Activated T-helper 1 cell treated with anti-CD3 and anti-CD28 coated beads, Interleukin-12 subunit alpha, Interleukin-12 subunit beta, Interleukin-2, Interleukin-4 antibody, amounts not matched to agents 30 ng/mL and 10 ng/mL and 1 ng/mL, durations not matched to agents 14 hours and 24 hours and 36 hours (primary cell): ENCODE data around the gene UPK1B. TPM values are rescaled to one million over a fixed set of nuclear protein-coding genes. Genes with fewer than 3 reads are reported as not detected.

Experiments
- DNase-seq: peaks from one replicate; pipeline ENCODE4 v3.0.0; 2021; ENCODE audit warnings: low spot score
- H3K27ac Mint-ChIP-seq: one replicate; pipeline ENCODE4 v1.8.0; 2021; ENCODE audit warnings: mild to moderate bottlenecking, mixed read lengths
- H3K27me3 Mint-ChIP-seq: one replicate; pipeline ENCODE4 v1.8.0; 2022; ENCODE audit warnings: mild to moderate bottlenecking, moderate library complexity, mixed read lengths; ENCODE audit not compliant: insufficient read depth
- H3K36me3 Mint-ChIP-seq: one replicate; pipeline ENCODE4 v1.8.0; 2021; ENCODE audit warnings: low read depth, mixed read lengths
- H3K4me1 Mint-ChIP-seq: one replicate; pipeline ENCODE4 v1.8.0; 2021; ENCODE audit warnings: low read depth, mixed read lengths
- H3K4me3 Mint-ChIP-seq: one replicate; pipeline ENCODE4 v1.8.0; 2021; ENCODE audit warnings: mild to moderate bottlenecking, moderate library complexity, mixed read lengths
- H3K9me3 Mint-ChIP-seq: one replicate; pipeline ENCODE4 v1.8.0; 2021; ENCODE audit warnings: mixed read lengths
- intact Hi-C: fragments of 100-400 bp; cut with micrococcal nuclease; formaldehyde crosslinking; loops from one replicate; pipeline ENCODE4 v1.15.1; 2024
- total RNA-seq: library from RNA; stranded (reverse); gene quantifications from 2 replicates; pipeline ENCODE4 v1.2.3, GENCODE V29; 2022

UPK1B gene
- total RNA-seq, 1 donor from 2014 or later = not detected

- Mint-ChIP-seq H3K36me3 (no peaks in the 10 kb centered on the region), H3K4me3 (no peak overlapping the region), H3K4me1 (no peaks in the 10 kb centered on the region), H3K27ac (no peak overlapping the region), H3K27me3 (no peaks in the 10 kb centered on the region), H3K9me3 (no peaks in the 10 kb centered on the region)
- DNase-seq = no peak
- intact Hi-C loops = no loop called here
Measured at GRCh38 chr3:119184796-119185570, 11.6 kb downstream of the UPK1B start.

DNA sequence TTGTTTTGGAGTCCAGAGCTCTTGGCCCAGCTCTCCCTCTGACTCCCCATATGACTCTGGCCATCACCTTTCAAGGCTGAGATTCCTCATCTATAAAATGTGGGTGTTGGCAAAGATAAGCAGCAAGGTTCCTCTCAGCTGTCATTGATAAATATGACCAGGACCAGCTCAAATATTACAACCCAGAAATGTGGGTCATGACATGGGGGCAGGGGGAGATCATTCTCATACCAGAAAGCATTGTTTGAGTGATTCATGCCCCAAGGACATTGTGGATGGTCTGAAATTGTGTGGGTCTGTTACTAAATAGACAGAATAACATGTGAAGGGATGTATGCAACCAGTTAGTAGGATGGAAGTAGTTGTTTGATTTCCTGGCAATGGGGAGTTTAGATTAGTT lies 13.9 kb downstream of the UPK1B start:
- Mint-ChIP-seq H3K27me3 (no peaks in the 10 kb centered on the region), H3K27ac (no peak overlapping the region), H3K4me3 (no peak overlapping the region), H3K36me3 (no peaks in the 10 kb centered on the region), H3K4me1 (no peaks in the 10 kb centered on the region), H3K9me3 (no peaks in the 10 kb centered on the region)
- intact Hi-C loops = no loop called here
- DNase-seq = no peak

- Mint-ChIP-seq H3K4me3 (no peak overlapping the region), H3K27me3 (peaks cover 3% of the 10 kb centered on the region), H3K36me3 (no peaks in the 10 kb centered on the region), H3K27ac (no peak overlapping the region), H3K9me3 (no peaks in the 10 kb centered on the region), H3K4me1 (no peaks in the 10 kb centered on the region)
- no peak for DNase-seq
- intact Hi-C loops = no loop called here
Measured at GRCh38 chr3:119191800-119192199, 18.4 kb downstream of the UPK1B start.

DNA sequence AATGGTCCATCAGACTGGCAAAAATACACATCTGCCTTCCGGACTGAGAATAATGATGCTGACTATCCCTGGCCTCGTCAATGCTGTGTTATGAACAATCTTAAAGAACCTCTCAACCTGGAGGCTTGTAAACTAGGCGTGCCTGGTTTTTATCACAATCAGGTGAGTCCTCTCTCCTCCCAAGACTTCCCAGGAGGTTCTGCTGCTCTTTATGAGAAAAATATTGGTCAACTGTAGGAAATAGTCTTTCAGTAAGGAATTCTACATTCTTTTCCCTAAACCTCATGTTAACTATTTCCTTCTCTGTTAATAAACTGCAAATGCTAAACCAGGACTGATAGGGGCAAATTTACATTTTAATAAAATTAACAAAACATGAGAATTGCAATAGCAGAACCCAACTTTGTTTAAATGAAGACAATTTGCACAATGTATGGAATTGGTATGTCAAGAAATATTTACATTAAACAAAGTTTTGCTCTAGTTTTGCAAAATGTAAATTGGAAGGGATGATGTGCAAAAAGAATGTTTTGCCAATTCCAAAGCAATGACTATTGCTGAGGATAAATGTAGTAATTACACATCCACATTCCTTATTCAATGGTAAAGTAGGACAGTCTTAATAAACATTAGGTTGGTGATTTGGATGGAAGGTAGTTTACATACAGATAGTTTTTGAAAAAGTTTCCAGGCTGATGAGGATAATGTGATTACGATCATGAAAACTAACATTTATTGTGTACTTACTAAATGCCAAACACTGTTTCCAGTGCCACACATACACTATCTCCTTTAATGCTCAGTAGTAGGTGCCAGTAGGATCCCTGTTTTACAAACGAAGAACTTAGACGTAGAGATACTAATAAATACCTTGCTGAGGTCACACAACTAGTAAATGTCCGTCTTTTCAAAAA lies 21.1 kb downstream of the UPK1B start:
- Mint-ChIP-seq H3K36me3 (peaks cover 2% of the 10 kb centered on the region), H3K4me1 (no peaks in the 10 kb centered on the region), H3K4me3 (no peak overlapping the region), H3K27me3 (peaks cover 6% of the 10 kb centered on the region), H3K9me3 (no peaks in the 10 kb centered on the region), H3K27ac (no peak overlapping the region)
- no peak for DNase-seq
- intact Hi-C loops = no loop called here

- intact Hi-C loops = no loop called here
- Mint-ChIP-seq H3K27me3 (peaks cover 6% of the 10 kb centered on the region), H3K4me1 (no peaks in the 10 kb centered on the region)
Measured at GRCh38 chr3:119195151-119195476, 21.7 kb downstream of the UPK1B start.

GRCh38 chr3:119195911-119196310 lies 22.5 kb downstream of the UPK1B start:
- H3K36me3 Mint-ChIP-seq = peaks cover 2% of the 10 kb centered on the region
- no peaks in the 10 kb centered on the region for H3K4me1 Mint-ChIP-seq
- no peak for DNase-seq
- no peak overlapping the region for H3K4me3 Mint-ChIP-seq
- peaks cover 6% of the 10 kb centered on the region for H3K27me3 Mint-ChIP-seq
- no peaks in the 10 kb centered on the region for H3K9me3 Mint-ChIP-seq
- H3K27ac Mint-ChIP-seq = no peak overlapping the region
- intact Hi-C loops = no loop called here

More at GRCh38 chr3:119195151-119195476, 21.7 kb downstream of the UPK1B start:
- Mint-ChIP-seq H3K9me3 (no peaks in the 10 kb centered on the region), H3K36me3 (peaks cover 2% of the 10 kb centered on the region), H3K27ac (no peak overlapping the region), H3K4me3 (no peak overlapping the region)
- DNase-seq = no peak

DNA sequence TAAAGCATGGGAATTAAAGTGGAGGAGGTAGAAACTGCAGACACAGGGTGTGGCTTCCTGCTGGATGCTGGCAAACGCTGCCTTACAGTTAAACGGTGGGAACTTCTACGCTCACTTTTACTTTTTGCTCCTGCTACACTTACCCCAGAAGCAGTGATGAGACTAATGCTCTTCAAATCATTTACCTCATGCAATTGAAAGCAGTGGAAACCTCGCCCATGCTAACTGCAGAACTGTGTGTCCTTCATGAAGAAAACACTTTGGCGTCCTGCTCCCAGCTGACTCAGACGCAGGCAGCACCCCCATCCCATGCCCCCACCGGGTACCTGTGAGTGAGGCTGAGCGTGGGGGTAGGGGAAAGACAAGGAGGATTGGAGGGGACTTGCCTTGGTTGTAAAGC lies 31.8 kb downstream of the UPK1B start:
- Mint-ChIP-seq H3K4me1 (peaks cover 23% of the 10 kb centered on the region), H3K27me3 (no peaks in the 10 kb centered on the region), H3K4me3 (no peak overlapping the region), H3K9me3 (no peaks in the 10 kb centered on the region), H3K27ac (no peak overlapping the region), H3K36me3 (peaks cover 14% of the 10 kb centered on the region)
- no peak for DNase-seq
- intact Hi-C loops = no loop called here

DNA sequence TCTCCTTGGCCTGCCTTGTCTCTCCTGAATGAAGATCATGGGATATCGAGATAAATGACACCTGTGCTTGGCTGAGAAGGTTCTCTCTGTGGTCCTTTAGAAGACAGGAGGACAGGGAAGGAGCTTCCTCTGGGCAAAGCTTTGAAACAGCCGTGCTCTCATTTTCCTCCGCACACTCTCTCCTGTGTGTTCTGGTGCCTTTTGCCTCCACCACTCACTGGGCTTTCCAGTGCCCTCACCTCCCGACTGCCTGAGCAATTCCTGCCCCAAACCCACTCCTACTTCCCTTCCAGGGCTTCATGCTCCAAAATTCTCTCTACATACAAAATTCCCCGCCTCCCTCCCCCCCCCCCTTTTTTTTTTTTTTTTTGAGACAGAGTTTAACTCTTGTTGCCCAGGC lies 32.3 kb downstream of the UPK1B start:
- H3K27ac Mint-ChIP-seq = no peak overlapping the region
- peaks cover 23% of the 10 kb centered on the region for H3K4me1 Mint-ChIP-seq
- no peak overlapping the region for H3K4me3 Mint-ChIP-seq
- no peak for DNase-seq
- intact Hi-C loops = no loop called here
- H3K9me3 Mint-ChIP-seq = no peaks in the 10 kb centered on the region
- H3K36me3 Mint-ChIP-seq = peaks cover 18% of the 10 kb centered on the region
- H3K27me3 Mint-ChIP-seq = no peaks in the 10 kb centered on the region

DNA sequence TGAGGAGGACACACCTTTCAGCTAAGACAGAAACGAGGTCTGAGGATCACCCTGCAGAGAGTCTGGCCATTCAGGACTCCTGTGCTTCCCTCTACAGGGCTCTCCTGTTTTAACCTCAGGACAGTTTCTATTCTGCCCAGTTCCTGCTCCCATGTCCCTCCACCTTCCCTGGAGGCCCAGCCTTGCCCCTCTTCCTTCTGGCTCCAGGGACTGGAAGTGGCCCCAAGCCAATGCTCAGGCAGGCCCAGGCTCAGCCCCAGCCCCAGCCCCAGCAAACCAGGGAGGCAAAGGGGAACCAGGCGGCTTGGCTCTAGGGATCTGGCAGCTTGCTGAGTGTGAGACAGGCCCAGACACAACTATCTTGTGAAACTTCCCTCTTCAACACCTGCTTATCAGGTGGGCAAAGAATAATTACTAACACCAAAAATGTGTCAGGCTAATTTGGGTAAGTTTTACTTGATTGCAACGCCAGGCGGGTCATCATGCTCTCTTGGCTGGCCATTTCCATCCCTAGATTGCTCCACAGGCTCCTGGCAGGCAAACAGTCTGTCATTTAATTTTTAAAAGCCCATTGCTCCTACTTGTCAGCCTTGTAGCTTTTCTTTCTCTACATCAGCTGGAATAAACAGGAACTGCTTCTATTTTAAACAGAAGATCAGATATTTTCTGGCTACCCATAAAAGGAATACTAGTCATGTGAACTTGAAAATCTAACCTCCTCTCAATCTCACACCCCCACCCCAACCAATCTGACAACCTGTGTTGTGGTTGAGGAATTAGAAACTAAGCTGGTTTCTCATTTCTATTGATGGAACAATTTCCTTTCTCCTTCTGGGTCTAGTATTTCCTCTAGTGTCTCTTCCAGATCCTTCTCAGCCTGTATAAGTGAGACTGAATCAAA lies 33.5 kb downstream of the UPK1B start:
- intact Hi-C loops = no loop called here
- DNase-seq = no peak
- Mint-ChIP-seq H3K36me3 (peaks cover 23% of the 10 kb centered on the region), H3K27ac (no peak overlapping the region), H3K9me3 (no peaks in the 10 kb centered on the region), H3K4me3 (no peak overlapping the region), H3K27me3 (no peaks in the 10 kb centered on the region), H3K4me1 (peaks cover 23% of the 10 kb centered on the region)

- H3K36me3 Mint-ChIP-seq = peaks cover 28% of the 10 kb centered on the region
- H3K9me3 Mint-ChIP-seq = no peaks in the 10 kb centered on the region
- H3K27me3 Mint-ChIP-seq = no peaks in the 10 kb centered on the region
- no peak overlapping the region for H3K4me3 Mint-ChIP-seq
- peaks cover 23% of the 10 kb centered on the region for H3K4me1 Mint-ChIP-seq
- DNase-seq = no peak
- peak overlapping the region; percentile 7 for H3K27ac Mint-ChIP-seq
- intact Hi-C loops = no loop called here
Measured at GRCh38 chr3:119207512-119207875, 34.1 kb downstream of the UPK1B start.

DNA sequence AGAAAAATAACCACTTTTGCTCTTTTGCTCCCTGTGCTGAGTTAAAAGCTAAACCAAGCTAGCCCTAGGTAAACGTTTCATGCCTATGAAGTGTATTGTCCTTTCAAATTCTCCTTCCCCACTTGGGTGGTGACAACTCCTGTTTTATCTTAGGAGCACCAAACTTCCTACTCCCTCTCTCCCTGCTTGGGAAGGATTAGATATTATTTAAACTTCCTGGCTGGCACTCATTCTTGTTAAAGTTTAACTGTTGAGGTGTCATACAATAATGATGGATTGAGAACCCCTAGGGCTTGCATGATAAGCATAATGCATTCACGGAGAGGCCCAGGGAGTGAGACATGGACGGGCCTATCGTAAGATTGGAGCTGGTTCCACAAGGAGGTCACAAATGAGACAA lies 37.8 kb downstream of the UPK1B start:
- H3K36me3 Mint-ChIP-seq = peaks cover 50% of the 10 kb centered on the region
- H3K9me3 Mint-ChIP-seq = no peaks in the 10 kb centered on the region
- intact Hi-C loops = no loop called here
- no peak overlapping the region for H3K4me3 Mint-ChIP-seq
- H3K4me1 Mint-ChIP-seq = peaks cover 14% of the 10 kb centered on the region
- DNase-seq = no peak
- no peaks in the 10 kb centered on the region for H3K27me3 Mint-ChIP-seq
- H3K27ac Mint-ChIP-seq = no peak overlapping the region

GRCh38 chr3:119211803-119212202 lies 38.4 kb downstream of the UPK1B start:
- peaks cover 51% of the 10 kb centered on the region for H3K36me3 Mint-ChIP-seq
- no peaks in the 10 kb centered on the region for H3K27me3 Mint-ChIP-seq
- no peak for DNase-seq
- H3K9me3 Mint-ChIP-seq = no peaks in the 10 kb centered on the region
- H3K27ac Mint-ChIP-seq = no peak overlapping the region
- peaks cover 14% of the 10 kb centered on the region for H3K4me1 Mint-ChIP-seq
- no peak overlapping the region for H3K4me3 Mint-ChIP-seq
- intact Hi-C loops = no loop called here
